DMS53 (cell line): ENCODE results near the gene ZC2HC1C.
"Not testable (repeated sequence)": the region's sequence is repeated elsewhere in the genome, so short reads cannot be mapped to it uniquely, and the experiment has no call there.

Source experiments
- DNase-seq: peaks from one replicate; lab custom pipeline; 2025; lab: John Stamatoyannopoulos, UW

ZC2HC1C gene

DNA sequence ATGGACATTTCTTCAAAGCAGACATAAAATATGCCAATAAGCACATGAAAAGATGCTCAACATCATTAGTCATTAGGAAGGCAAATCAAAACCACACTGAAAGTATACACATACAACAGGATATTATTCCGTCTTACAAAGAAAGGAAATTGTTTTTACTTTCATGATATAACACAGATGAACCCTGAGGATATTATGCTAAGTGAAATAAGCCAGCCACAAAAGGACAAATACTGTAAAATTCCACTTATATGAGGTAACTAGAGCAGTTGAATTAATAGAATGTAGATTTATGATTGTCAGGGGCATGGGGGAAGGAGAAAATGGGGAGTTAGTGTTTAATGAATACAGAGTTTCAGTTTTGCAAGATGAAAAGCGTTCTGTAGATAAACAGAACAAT, 9.8 kb upstream of the ZC2HC1C start:
- no peak for DNase-seq

DNA sequence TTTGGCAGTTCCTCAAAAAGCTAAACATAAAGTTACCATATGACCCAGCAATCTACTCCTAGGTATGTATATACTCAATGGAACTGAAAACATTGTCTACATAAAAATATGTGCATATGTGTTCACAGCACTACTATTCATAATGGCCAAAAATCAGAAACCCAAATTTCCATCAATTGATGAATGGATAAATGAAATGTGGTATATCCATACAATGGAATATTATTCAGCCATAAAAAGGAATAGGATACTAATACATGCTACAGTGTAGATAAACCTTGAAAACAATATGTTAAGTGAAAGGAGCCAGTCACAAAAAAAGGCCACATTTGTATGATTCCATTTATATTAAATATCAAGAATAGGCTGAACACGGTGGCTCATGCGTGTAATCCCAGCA, 9.0 kb upstream of the ZC2HC1C start:
- no peak for DNase-seq

DNA sequence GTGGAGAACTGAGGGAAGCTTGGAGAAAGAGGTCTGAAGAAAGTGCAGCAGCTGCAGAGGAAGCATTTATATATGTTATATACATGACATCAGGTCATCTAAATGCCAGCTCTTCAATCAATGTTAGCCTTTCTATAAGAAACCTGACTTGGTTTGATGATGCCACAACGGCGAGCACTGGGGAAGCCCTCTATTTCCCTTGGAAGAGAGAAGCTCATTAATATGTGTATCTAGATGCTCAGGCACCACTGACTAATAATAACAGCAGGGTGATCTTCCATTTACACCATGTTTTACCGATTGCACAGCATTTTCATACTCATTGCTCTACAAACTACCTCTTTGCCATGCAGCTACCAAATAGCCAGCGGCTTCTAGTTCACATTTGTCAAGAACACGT, 6.4 kb upstream of the ZC2HC1C start:
- peak; percentile 33 for DNase-seq

- peak; percentile 88 for DNase-seq
Observed at GRCh38 chr14:75063491-75064204, 5.8 kb upstream of the ZC2HC1C start, which contains the start of gene ACYP1. TSS of gene ACYP1 (minus strand) at chr14:75064024. CDS start at chr14:75063553, 471 bp downstream.

- no peak for DNase-seq
Observed at GRCh38 chr14:75064205-75064567, 5.3 kb upstream of the ZC2HC1C start.

- DNase-seq, result no peak
Observed at GRCh38 chr14:75066691-75067090, 2.8 kb upstream of the ZC2HC1C start.

- DNase-seq, result no peak
Observed at GRCh38 chr14:75067212-75067611, 2.2 kb upstream of the ZC2HC1C start.

GRCh38 chr14:75067765-75068164, 1.7 kb upstream of the ZC2HC1C start:
- DNase-seq, result not testable (repeated sequence)

DNA sequence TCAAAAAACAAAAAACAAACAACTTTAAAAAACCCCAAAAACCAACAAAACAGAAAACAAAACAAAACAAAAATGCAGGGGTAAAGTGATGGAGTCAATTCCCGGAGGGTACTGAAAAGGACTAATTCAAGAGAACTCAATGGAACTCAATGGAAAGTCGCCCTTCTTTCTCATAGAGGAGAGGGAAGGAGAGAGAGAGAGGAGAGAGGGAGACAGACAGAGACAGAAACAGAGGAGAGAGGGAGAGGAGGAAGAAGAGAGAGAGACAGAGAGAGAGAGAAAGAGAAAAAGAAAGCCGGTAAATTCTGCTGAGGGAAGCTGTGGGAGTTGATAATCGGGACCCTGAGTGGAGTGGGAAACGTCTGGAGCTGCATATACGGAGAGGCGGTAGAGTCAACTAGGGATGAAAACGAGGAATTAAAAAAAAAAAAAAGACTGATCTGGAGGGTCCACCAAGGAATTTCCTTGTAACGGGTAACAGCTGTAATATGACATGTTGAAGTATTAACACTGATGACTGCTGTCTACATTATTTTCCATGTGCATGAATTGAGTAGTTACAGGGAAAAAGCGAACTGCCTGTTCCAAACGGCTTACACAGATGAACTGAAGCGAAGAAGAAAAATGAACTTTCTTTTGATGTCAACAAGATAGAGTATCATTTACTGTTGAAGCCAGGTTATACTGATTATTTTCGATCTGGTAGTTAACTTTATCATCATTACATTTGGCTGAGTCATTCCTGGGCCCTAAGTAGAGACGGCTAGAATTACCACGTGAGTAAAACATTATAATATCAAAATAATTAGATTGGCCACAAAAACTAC, 934 bp upstream of the ZC2HC1C start:
- peak; percentile 61 for DNase-seq

- DNase-seq, result peak; percentile 81
Observed at GRCh38 chr14:75069811-75070145, 337 bp downstream of the ZC2HC1C start.

- no peak for DNase-seq
Observed at GRCh38 chr14:75070383-75070782, 942 bp downstream of the ZC2HC1C start.

- DNase-seq, result no peak
Observed at GRCh38 chr14:75077794-75078193, 8.4 kb downstream of the ZC2HC1C start.

DNA sequence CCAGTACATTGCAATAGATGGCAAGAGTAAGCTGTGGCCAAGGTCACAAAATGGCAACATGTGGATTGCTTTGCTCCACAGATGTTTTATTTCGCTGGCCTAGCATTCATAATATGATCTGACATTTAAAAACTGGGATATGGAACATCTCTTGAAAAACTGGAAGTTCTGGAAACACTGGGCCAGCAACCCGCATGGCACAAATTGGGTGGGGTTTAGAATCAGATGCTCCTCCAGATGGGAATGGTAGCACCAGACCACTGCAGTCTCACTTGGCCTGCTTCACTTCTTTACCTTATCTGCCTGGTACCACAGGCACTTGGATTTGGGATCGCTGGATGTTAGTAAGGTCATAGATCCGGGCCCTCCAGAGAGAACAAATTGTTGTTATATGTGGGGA, 10.1 kb downstream of the ZC2HC1C start:
- no peak for DNase-seq

GRCh38 chr14:75081660-75082229, 12.3 kb downstream of the ZC2HC1C start:
- DNase-seq, result no peak

DNA sequence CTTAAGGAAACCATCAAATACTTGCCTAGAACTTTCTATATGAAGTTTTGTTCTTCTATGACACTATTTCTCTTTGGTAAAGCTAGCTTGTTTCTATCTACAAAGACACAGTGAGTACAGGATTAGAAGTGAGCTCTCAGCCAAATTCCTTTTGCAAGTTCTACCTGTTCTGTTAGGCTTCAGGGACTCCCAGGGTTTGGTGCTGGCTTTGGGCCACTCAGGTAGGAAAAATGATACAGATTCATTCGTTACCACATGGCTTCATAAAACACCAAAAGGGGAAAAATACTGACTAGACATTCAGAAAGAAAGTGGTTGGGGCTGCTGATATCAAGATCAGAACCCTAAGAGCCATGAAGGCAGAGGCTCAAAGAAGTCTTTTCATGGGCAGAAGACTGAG, 13.8 kb downstream of the ZC2HC1C start:
- DNase-seq, result no peak

DNA sequence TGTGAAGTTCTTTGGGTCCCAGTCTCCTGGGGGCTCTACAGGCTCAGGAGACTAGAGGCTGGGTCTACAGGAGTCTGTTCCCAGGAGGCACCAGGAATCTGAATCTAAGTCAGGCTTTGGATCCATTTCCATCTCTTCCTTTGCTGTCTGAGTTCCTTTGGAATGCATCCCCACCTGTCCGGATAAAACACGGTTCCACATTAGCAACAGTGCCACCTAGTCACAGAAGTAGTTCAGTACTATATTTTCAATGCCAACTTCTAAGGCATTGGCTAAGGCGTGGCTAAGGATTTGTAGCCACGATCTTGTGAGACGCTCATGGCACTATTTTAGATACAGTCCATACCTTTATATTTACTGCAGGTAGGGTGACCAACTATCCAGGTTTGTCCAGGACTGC, 15.1 kb downstream of the ZC2HC1C start:
- DNase-seq, result peak; percentile 8

DNA sequence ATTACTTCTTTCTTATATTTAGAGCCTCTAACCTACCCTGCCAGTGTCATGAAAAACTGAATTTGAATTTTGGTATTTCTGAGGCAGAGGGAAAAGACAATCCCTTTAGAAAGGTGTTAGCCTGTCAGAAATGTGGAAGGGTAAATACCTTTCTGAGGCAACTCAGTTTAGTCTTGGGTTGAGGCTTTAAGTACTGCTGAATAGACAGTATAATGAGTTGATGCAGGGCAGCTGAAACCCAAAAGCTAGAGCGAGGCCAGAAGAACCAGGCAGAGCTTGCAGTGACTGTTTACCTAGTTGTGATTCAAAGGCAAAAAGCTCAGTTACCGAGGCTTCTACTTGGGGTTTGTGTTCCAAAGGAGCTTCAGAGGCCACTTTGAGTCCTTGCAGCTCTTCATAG, 18.7 kb downstream of the ZC2HC1C start:
- no peak for DNase-seq

GRCh38 chr14:75088566-75089373, 19.3 kb downstream of the ZC2HC1C start:
- peak; percentile 79 for DNase-seq

DNA sequence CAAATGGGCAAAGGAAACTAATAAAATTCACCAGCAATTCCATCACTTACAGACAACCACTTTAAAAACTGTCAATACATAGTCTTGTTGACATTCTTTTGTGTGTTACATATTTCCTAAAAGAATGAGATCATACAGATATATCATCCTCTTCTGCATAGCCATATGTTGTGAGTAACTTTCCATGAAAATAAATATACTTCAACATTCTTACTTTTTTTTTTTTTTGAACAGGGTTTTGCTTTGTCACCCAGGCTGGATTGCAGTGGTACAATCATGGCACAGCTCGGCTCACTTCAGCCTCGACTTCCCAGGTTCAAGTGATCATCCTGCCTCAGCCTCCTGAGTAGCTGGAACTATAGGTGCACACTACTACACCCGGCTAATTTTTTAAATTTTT, 20.9 kb downstream of the ZC2HC1C start:
- DNase-seq, result no peak

GRCh38 chr14:75091251-75091650, 21.8 kb downstream of the ZC2HC1C start:
- no peak for DNase-seq

GRCh38 chr14:75092698-75093097, 23.3 kb downstream of the ZC2HC1C start:
- DNase-seq, result no peak

DNA sequence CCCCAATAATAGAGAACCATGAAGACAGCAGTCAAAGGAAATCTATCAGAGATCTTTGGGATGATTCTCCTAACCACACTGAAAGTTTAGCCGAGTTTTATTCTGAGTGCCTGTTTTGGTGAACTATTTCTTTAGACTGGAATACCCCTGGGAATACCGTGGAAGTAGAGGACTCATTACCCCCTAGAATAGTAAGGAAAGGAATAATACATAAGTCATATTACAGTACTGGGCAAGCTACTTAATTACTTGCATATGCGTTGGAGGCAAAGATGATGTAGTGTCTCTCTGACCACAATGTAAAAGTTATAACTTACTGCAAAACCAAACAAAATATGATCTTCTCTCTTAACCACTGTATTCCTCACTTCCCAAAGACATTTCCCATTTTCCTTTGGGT, 25.5 kb downstream of the ZC2HC1C start:
- DNase-seq, result no peak
